Neuronal stem cell (in vitro differentiated cells): Measurements from ENCODE around the gene TWNK. TPM values are rescaled to one million over a fixed set of nuclear protein-coding genes. Genes with fewer than 3 reads are reported as not detected.
A peak's percentile ranks its signal among the peaks of the same experiment; 100 is the strongest.

Experiments
- DNase-seq: peaks from one replicate; pipeline ENCODE4 v3.0.0-alpha.2; 2013; ENCODE audit warnings: low spot score
- H2AFZ ChIP-seq: one replicate; pipeline ENCODE4 v1.6.1; 2013; ENCODE audit warnings: mild to moderate bottlenecking, low read length, inconsistent platforms
- H2AK5ac ChIP-seq: 2 replicates; pipeline ENCODE4 v1.6.1; 2013; ENCODE audit warnings: low read depth, mild to moderate bottlenecking, inconsistent platforms, low read length, moderate library complexity, mixed read lengths
- H2BK120ac ChIP-seq: 2 replicates; pipeline ENCODE4 v1.6.1; 2013; ENCODE audit warnings: low read depth, mild to moderate bottlenecking, inconsistent platforms, low read length, moderate library complexity, mixed read lengths
- H2BK12ac ChIP-seq: one replicate; pipeline ENCODE4 v1.6.1; 2013; ENCODE audit warnings: low read length, inconsistent platforms
- H2BK15ac ChIP-seq: 2 replicates; pipeline ENCODE4 v1.6.1; 2013; ENCODE audit warnings: mild to moderate bottlenecking, low read length, inconsistent platforms, mixed read lengths
- H2BK5ac ChIP-seq: one replicate; pipeline ENCODE4 v1.6.1; 2013; ENCODE audit warnings: inconsistent platforms, mild to moderate bottlenecking, low read length, moderate library complexity
- H3K14ac ChIP-seq: one replicate; pipeline ENCODE4 v1.6.1; 2013; ENCODE audit warnings: low read length, inconsistent platforms
- H3K18ac ChIP-seq: 2 replicates; pipeline ENCODE4 v1.6.1; 2013; ENCODE audit warnings: low read length, inconsistent platforms
- H3K23ac ChIP-seq: 2 replicates; pipeline ENCODE4 v1.6.1; 2013; ENCODE audit warnings: low read depth, mild to moderate bottlenecking, mixed read lengths, low read length, inconsistent platforms; ENCODE audit not compliant: poor library complexity
- H3K27ac ChIP-seq: replicated peaks from 3 replicates; pipeline ENCODE4 v1.5.1; 2013; ENCODE audit warnings: low read length, inconsistent platforms
- H3K27me3 ChIP-seq, 3 experiments: 2 replicates each; pipeline ENCODE4 v1.6.1; 2013; ENCODE audit warnings: low read length in 3 of 3, mild to moderate bottlenecking in 2 of 3, inconsistent platforms in 1 of 3, low read depth in 1 of 3, mixed read lengths in 1 of 3, moderate library complexity in 1 of 3; ENCODE audit not compliant: control insufficient read depth in 3 of 3, insufficient read depth in 3 of 3
- H3K36me3 ChIP-seq, 2 donors: replicated peaks in 1 of 2; 2 replicates each; pipeline ENCODE4 v1.6.1; 2013; ENCODE audit warnings: low read length in 2 of 2; ENCODE audit not compliant: control insufficient read depth in 2 of 2, insufficient read depth in 2 of 2
- H3K4ac ChIP-seq: 2 replicates; pipeline ENCODE4 v1.6.1; 2013; ENCODE audit warnings: inconsistent platforms, mild to moderate bottlenecking, low read length, moderate library complexity
- H3K4me1 ChIP-seq, 2 donors: 1 replicate in 1 of 2; 2 replicates in 1 of 2; pipeline ENCODE4 v1.6.1; 2013; ENCODE audit warnings: low read length in 2 of 2, low read depth in 1 of 2; ENCODE audit not compliant: control insufficient read depth in 2 of 2, insufficient read depth in 1 of 2
- H3K4me2 ChIP-seq: one replicate; pipeline ENCODE4 v1.6.1; 2013; ENCODE audit warnings: mild to moderate bottlenecking, low read length, inconsistent platforms; ENCODE audit not compliant: insufficient read depth, poor library complexity, severe bottlenecking
- H3K4me3 ChIP-seq, 2 donors: 2 replicates each; pipeline ENCODE4 v1.5.1; 2013; ENCODE audit warnings: low read length in 2 of 2, mild to moderate bottlenecking in 2 of 2, inconsistent platforms in 1 of 2, moderate library complexity in 1 of 2
- H3K79me1 ChIP-seq: one replicate; pipeline ENCODE4 v1.6.1; 2013; ENCODE audit warnings: low read depth, mild to moderate bottlenecking, inconsistent platforms, low read length, moderate library complexity
- H3K9ac ChIP-seq: one replicate; pipeline ENCODE4 v1.6.1; 2013; ENCODE audit warnings: mild to moderate bottlenecking, low read depth, low read length, inconsistent platforms; ENCODE audit not compliant: poor library complexity
- H3K9me3 ChIP-seq, 2 donors: replicated peaks in 1 of 2; 2 replicates each; pipeline versions ENCODE3 to v1.6.1; 2013; ENCODE audit warnings: low read length in 2 of 2, mild to moderate bottlenecking in 2 of 2, inconsistent platforms in 1 of 2, low read depth in 1 of 2, mixed read lengths in 1 of 2, moderate library complexity in 1 of 2; ENCODE audit not compliant: control insufficient read depth in 2 of 2, insufficient read depth in 1 of 2
- H4K8ac ChIP-seq: one replicate; pipeline ENCODE4 v1.6.1; 2013; ENCODE audit warnings: low read depth, mild to moderate bottlenecking, inconsistent platforms, low read length, moderate library complexity
- H4K91ac ChIP-seq: one replicate; pipeline ENCODE4 v1.6.1; 2013; ENCODE audit warnings: low read length, low read depth, mild to moderate bottlenecking, inconsistent platforms; ENCODE audit not compliant: poor library complexity
- WGBS, 2 donors: extraction: QIAGEN DNeasy Blood & Tissue Kit; methylation state at CpG; one replicate each; pipeline ENCODE4 v1.1.7; 2013; ENCODE audit warnings: missing lambda C conversion rate in 2 of 2, mixed read lengths in 1 of 2; ENCODE audit not compliant: insufficient read length in 2 of 2, insufficient replicate concordance in 1 of 2; ENCODE audit errors: extremely low coverage in 2 of 2; 5-methylcytosine and 5-hydroxymethylcytosine counted together
- small RNA-seq: library from polyadenylated mRNA; stranded (forward); fragments of <200 nt; extraction: miRNeasy Mini kit (QIAGEN cat#:217004); gene quantifications from one replicate; pipeline ENCODE3, GENCODE V24; 2013; ENCODE audit not compliant: insufficient read depth

Gene TWNK

GRCh38 chr10:101043363-101043707 lies 56.0 kb downstream of the TWNK start:
- Histone ChIP-seq H3K4ac (no peak overlapping the region), H4K91ac (no peak overlapping the region), H2AK5ac (no peak overlapping the region), H3K4me2 (peak overlapping the region; percentile 56), H3K23ac (no peak overlapping the region), H3K27me3 (peaks cover 0 to 44% (median 14%) of the 10 kb centered on the region in 3 experiments), H3K9ac (no peak overlapping the region), H2BK5ac (no peak overlapping the region), H3K27ac (peak overlapping the region; percentile 84), H3K4me3 (peak overlapping the region; percentile 52 to 77), H3K4me1 (peaks cover 14 to 21% of the 10 kb centered on the region in 2 donors), H3K79me1 (no peaks in the 10 kb centered on the region), H2AFZ (peak overlapping the region; percentile 78), H2BK12ac (no peak overlapping the region), H2BK120ac (no peak overlapping the region), H2BK15ac (peak overlapping the region; percentile 1), H3K18ac (peak overlapping the region; percentile 3), H3K14ac (no peak overlapping the region), H4K8ac (no peak overlapping the region), H3K36me3 (no peaks in the 10 kb centered on the region), H3K9me3 (no peaks in the 10 kb centered on the region)
- WGBS, 2 donors, result no CpG with 5 or more reads among the region's 2 CpGs
- DNase-seq, result no peak

Small RNA genes within 50 kb of the gene (small RNA-seq; reads per million reads assigned to genes)
- not detected for gene MIR608
